Occipital lobe (tissue), 2 donors: ENCODE measurements around the gene RIOK2. TPM values are rescaled to one million over a fixed set of nuclear protein-coding genes. Genes with fewer than 3 reads are reported as not detected.
A peak's percentile ranks its signal among the peaks of the same experiment; 100 is the strongest.
"Not testable (repeated sequence)": the region's sequence is repeated elsewhere in the genome, so short reads cannot be mapped to it uniquely, and the experiment has no call there.

Source experiments
- DNase-seq: peaks from one replicate; lab custom pipeline; 2025; lab: John Stamatoyannopoulos, UW
- total RNA-seq: library from RNA; depleted of rRNA; stranded (reverse); fragments of >200 nt; gene quantifications from one replicate; pipeline ENCODE4 v1.2.3, GENCODE V29; 2014

RIOK2 gene
- total RNA-seq, 1 donor from 2014 or later: 25.7 TPM

- DNase-seq: no peak
These were observed 15.6 kb downstream of the RIOK2 start for GRCh38 chr5:97167435-97167834.

GRCh38 chr5:97165726-97166125, 17.3 kb downstream of the RIOK2 start:
- no peak for DNase-seq

GRCh38 chr5:97164846-97165245, 18.2 kb downstream of the RIOK2 start:
- DNase-seq: no peak

- no peak for DNase-seq
These were observed 19.2 kb downstream of the RIOK2 start for GRCh38 chr5:97163790-97164285.

GRCh38 chr5:97163360-97163764, 19.7 kb downstream of the RIOK2 start:
- DNase-seq: no peak

GRCh38 chr5:97162045-97162444, 21.0 kb downstream of the RIOK2 start:
- DNase-seq: peak; percentile 10

- no peak for DNase-seq
These were observed 25.4 kb downstream of the RIOK2 start for GRCh38 chr5:97157689-97158088.

- DNase-seq: no peak
These were observed 31.7 kb downstream of the RIOK2 start for GRCh38 chr5:97151370-97151769.

- DNase-seq: no peak
These were observed 32.6 kb downstream of the RIOK2 start for GRCh38 chr5:97150401-97150800.

GRCh38 chr5:97149709-97150108, 33.3 kb downstream of the RIOK2 start:
- DNase-seq: no peak

- no peak for DNase-seq
These were observed 34.8 kb downstream of the RIOK2 start for GRCh38 chr5:97148288-97148687.

GRCh38 chr5:97143704-97144103, 39.3 kb downstream of the RIOK2 start:
- DNase-seq: no peak

GRCh38 chr5:97142521-97143254, 40.4 kb downstream of the RIOK2 start, which contains the start of gene LIX1:
LIX1 (minus strand) TSS chr5:97142611; CDS start chr5:97142576, 35 bp downstream.
- DNase-seq: peak; percentile 25

- no peak for DNase-seq
These were observed 41.5 kb downstream of the RIOK2 start for GRCh38 chr5:97141539-97141938.

- DNase-seq: no peak
These were observed 42.0 kb downstream of the RIOK2 start for GRCh38 chr5:97141031-97141430.

- DNase-seq: not testable (repeated sequence)
These were observed 42.8 kb downstream of the RIOK2 start for GRCh38 chr5:97140250-97140649.

GRCh38 chr5:97136475-97136874, 46.6 kb downstream of the RIOK2 start:
- DNase-seq: no peak

- DNase-seq: no peak
These were observed 47.2 kb downstream of the RIOK2 start for GRCh38 chr5:97135868-97136267.

GRCh38 chr5:97134634-97135033, 48.4 kb downstream of the RIOK2 start:
- DNase-seq: no peak

GRCh38 chr5:97133101-97133500, 49.9 kb downstream of the RIOK2 start:
- no peak for DNase-seq

GRCh38 chr5:97131921-97132320, 51.1 kb downstream of the RIOK2 start:
- DNase-seq: no peak

GRCh38 chr5:97131139-97131710, 51.8 kb downstream of the RIOK2 start:
- DNase-seq: no peak

- DNase-seq: no peak
These were observed 55.3 kb downstream of the RIOK2 start for GRCh38 chr5:97127727-97128126.
